ENCODE results near the gene ADRA1B.

The ADRA1B gene

GRCh38 chr5:159915904-159916840, at the start of gene ADRA1B:
Gene ADRA1B, plus strand, starts transcription at chr5:159916482. Its CDS starts 424 bp downstream, at chr5:159916906.
- DNase-seq, result peak; percentile 77

- DNase-seq, result no peak
These were observed 42.6 kb upstream of the ADRA1B start for GRCh38 chr5:159873680-159874079.

GRCh38 chr5:159874263-159874662, 42.0 kb upstream of the ADRA1B start:
- DNase-seq, result no peak

- DNase-seq, result no peak
These were observed 39.3 kb upstream of the ADRA1B start for GRCh38 chr5:159877016-159877415.

GRCh38 chr5:159877894-159878448, 38.3 kb upstream of the ADRA1B start:
- DNase-seq, result peak; percentile 47

- peak; percentile 78 for DNase-seq
These were observed 37.3 kb upstream of the ADRA1B start for GRCh38 chr5:159878988-159879471.

- no peak for DNase-seq
These were observed 35.6 kb upstream of the ADRA1B start for GRCh38 chr5:159880676-159881075.

- no peak for DNase-seq
These were observed 34.3 kb upstream of the ADRA1B start for GRCh38 chr5:159881967-159882366.

GRCh38 chr5:159883522-159883950, 32.7 kb upstream of the ADRA1B start:
- DNase-seq, result no peak

GRCh38 chr5:159884917-159885620, 31.2 kb upstream of the ADRA1B start:
- no peak for DNase-seq

- DNase-seq, result no peak
These were observed 30.0 kb upstream of the ADRA1B start for GRCh38 chr5:159886296-159886695.

- DNase-seq, result no peak
These were observed 29.2 kb upstream of the ADRA1B start for GRCh38 chr5:159887050-159887449.

- DNase-seq, result no peak
These were observed 27.4 kb upstream of the ADRA1B start for GRCh38 chr5:159888860-159889259.

- DNase-seq, result no peak
These were observed 26.1 kb upstream of the ADRA1B start for GRCh38 chr5:159890141-159890540.

GRCh38 chr5:159891371-159891770, 24.9 kb upstream of the ADRA1B start:
- no peak for DNase-seq

GRCh38 chr5:159893040-159893695, 23.1 kb upstream of the ADRA1B start:
- no peak for DNase-seq

- no peak for DNase-seq
These were observed 22.0 kb upstream of the ADRA1B start for GRCh38 chr5:159894149-159894720.

- no peak for DNase-seq
These were observed 18.4 kb upstream of the ADRA1B start for GRCh38 chr5:159897786-159898393.

GRCh38 chr5:159899067-159900049, 16.9 kb upstream of the ADRA1B start:
- DNase-seq, result no peak

GRCh38 chr5:159901308-159901707, 15.0 kb upstream of the ADRA1B start:
- DNase-seq, result no peak

GRCh38 chr5:159901772-159902171, 14.5 kb upstream of the ADRA1B start:
- DNase-seq, result no peak
